ENCODE measurements around the gene PTCH1. TPM values are rescaled to one million over a fixed set of nuclear protein-coding genes. Genes with fewer than 3 reads are reported as not detected.

The PTCH1 gene
- total and polyA plus RNA-seq, 10 of the 15 experiments (the other 5 are each of a cell fraction or from before 2014, with no cell fraction given), result 0.16 to 6.1 (median 2.6) TPM

- CTCF ChIA-PET, result interaction anchor here (1.0 to 1.5 kb wide), 3 partner anchors 10 to 45 kb away, joined by 3 to 4 read pairs (median 3); no protein-coding TSS in a partner anchor
- peak overlapping the region; percentile 55 for H2AFZ ChIP-seq (ENCODE audit: control insufficient read depth, low read depth, low read length)
- RAD21 ChIA-PET (ENCODE audit: unreplicated experiment), result interaction anchor here (0.7 to 2.1 kb wide), 13 partner anchors 14 to 197 kb away, joined by 3 to 14 read pairs (median 5); no protein-coding TSS in a partner anchor
- H3K9me3 ChIP-seq (replicated peaks; ENCODE audit: control insufficient read depth, insufficient read depth, low read length), result no peaks in the 10 kb centered on the region
- FAIRE-seq (peak; percentile 94), ATAC-seq (peak; percentile 98), DNase-seq (ENCODE audit: low read depth, low spot score) (peak; percentile 94)
- H3K79me2 ChIP-seq (ENCODE audit: control insufficient read depth, insufficient read depth, low read length), result peaks cover 3% of the 10 kb centered on the region; the same call in 1 of the 2 replicates
- SMC1A ChIA-PET (ENCODE audit: uncharacterized antibody, unreplicated experiment), result interaction anchor here (0.6 to 2.8 kb wide), 16 partner anchors 9 to 81 kb away, joined by 3 to 12 read pairs (median 4); no protein-coding TSS in a partner anchor
- intact Hi-C loops (cut with micrococcal nuclease; ENCODE audit: unreplicated experiment) (loop anchor here (1.0 kb wide), 1 partner anchor 44 kb away; no protein-coding TSS in a partner anchor), in situ Hi-C loops (cut with MboI) (no loop called here)
- H3K27ac ChIP-seq (ENCODE audit: control insufficient read depth, insufficient read depth), result peak overlapping the region; percentile 73
- POLR2A ChIA-PET, result interaction anchor here (0.6 to 2.1 kb wide), 11 partner anchors 14 to 144 kb away, joined by 3 to 9 read pairs (median 3); no protein-coding TSS in a partner anchor
- H3K36me3 ChIP-seq (ENCODE audit: control insufficient read depth in 2 of 2, insufficient read depth in 2 of 2, low read length in 1 of 2), result peaks cover 2 to 11% of the 10 kb centered on the region in 2 experiments; a peak in 3 of 4 replicates
- H3K27me3 ChIP-seq (replicated peaks in 1 of 2; ENCODE audit: control insufficient read depth in 2 of 2, insufficient read depth in 2 of 2, low read length in 1 of 2), result no peaks in the 10 kb centered on the region
- peaks cover 31% of the 10 kb centered on the region for H3K4me1 ChIP-seq (ENCODE audit: control insufficient read depth, insufficient read depth, low read length)
- WGBS (ENCODE audit: insufficient coverage, insufficient replicate concordance, low lambda C conversion rate, missing lambda C conversion rate), result 18% methylated on average over 27 of the region's 30 CpGs
- 0 out of 2 replicates have a peak, but pooled peaks cover 2% of the 10 kb centered on the region for H4K20me1 ChIP-seq (ENCODE audit: control insufficient read depth, insufficient read depth)
- H3K4me3 ChIP-seq, result peak overlapping the region; percentile 68
- BruUV-seq (replicated peaks), result no TSS peak
- H3K4me2 ChIP-seq (ENCODE audit: control insufficient read depth, insufficient read depth), result peak overlapping the region; percentile 97
- peak overlapping the region; percentile 73 for H3K9ac ChIP-seq (ENCODE audit: control insufficient read depth, insufficient read depth, low read length)
- TF ChIP-seq BRCA1 (IDR thresholded peaks at IDR 0.05; ENCODE audit: low read depth, low read length), result no peak
- peak; percentile 58 for TF ChIP-seq JUNB (IDR thresholded peaks at IDR 0.05)
- TF ChIP-seq PML (IDR thresholded peaks at IDR 0.05; ENCODE audit: low read length), result peak; percentile 84; the same call in 1 of the 2 replicates
- TF ChIP-seq PAX8 (IDR thresholded peaks at IDR 0.05), result no peak
- TF ChIP-seq ZBTB11 (CRISPR knock-in tag; IDR thresholded peaks at IDR 0.05), result no peak
- TF ChIP-seq HDAC6 (IDR thresholded peaks at IDR 0.05; ENCODE audit: unreplicated experiment), result no peak
- TF ChIP-seq, protein P1, sequence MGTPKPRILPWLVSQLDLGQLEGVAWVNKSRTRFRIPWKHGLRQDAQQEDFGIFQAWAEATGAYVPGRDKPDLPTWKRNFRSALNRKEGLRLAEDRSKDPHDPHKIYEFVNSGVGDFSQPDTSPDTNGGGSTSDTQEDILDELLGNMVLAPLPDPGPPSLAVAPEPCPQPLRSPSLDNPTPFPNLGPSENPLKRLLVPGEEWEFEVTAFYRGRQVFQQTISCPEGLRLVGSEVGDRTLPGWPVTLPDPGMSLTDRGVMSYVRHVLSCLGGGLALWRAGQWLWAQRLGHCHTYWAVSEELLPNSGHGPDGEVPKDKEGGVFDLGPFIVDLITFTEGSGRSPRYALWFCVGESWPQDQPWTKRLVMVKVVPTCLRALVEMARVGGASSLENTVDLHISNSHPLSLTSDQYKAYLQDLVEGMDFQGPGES (IDR thresholded peaks at IDR 0.05), result no peak
- TF ChIP-seq POLR2AphosphoS2 (IDR thresholded peaks at IDR 0.05; ENCODE audit: low read depth, low read length), result no peak
- no peak for TF ChIP-seq FOXK2 (IDR thresholded peaks at IDR 0.05)
- no peak for TF ChIP-seq ZNF207 (IDR thresholded peaks at IDR 0.05; ENCODE audit: borderline replicate concordance)
- TF ChIP-seq ESRRA (IDR thresholded peaks at IDR 0.05; ENCODE audit: low read length), result no peak
- peak; percentile 88 for TF ChIP-seq MXI1 (IDR thresholded peaks at IDR 0.05; ENCODE audit: low read depth, low read length)
- TF ChIP-seq ZNF622 (IDR thresholded peaks at IDR 0.05), result no peak
- TF ChIP-seq SP1 (IDR thresholded peaks at IDR 0.05; ENCODE audit: low read depth, low read length), result peak; percentile 90
- TF ChIP-seq SMARCA5 (IDR thresholded peaks at IDR 0.05), result no peak
- TF ChIP-seq ZBED1 (IDR thresholded peaks at IDR 0.05; ENCODE audit: borderline replicate concordance), result peak; percentile 86; the same call in 1 of the 2 replicates
- TF ChIP-seq SUPT20H (IDR thresholded peaks at IDR 0.05; ENCODE audit: borderline replicate concordance, control insufficient read depth, low read depth, low read length), result no peak
- TF ChIP-seq TCF12 (IDR thresholded peaks at IDR 0.05; ENCODE audit: low read depth, low read length), result peak; percentile 99
- TF ChIP-seq YY1 (IDR thresholded peaks at IDR 0.05; ENCODE audit: low read depth, low read length), result peak; percentile 60; the same call in 1 of the 2 replicates
- TF ChIP-seq ZNF217 (IDR thresholded peaks at IDR 0.05), result no peak
- peak; percentile 97 for TF ChIP-seq IKZF1 (conservative IDR thresholded peaks at IDR 0.05)
Measured at GRCh38 chr9:95462249-95463147, 54.3 kb downstream of the PTCH1 start.

All from GM12878 (cell line).